ENCODE measurements around the gene EPS15. TPM values are rescaled to one million over a fixed set of nuclear protein-coding genes. Genes with fewer than 3 reads are reported as not detected.
"Not testable (repeated sequence)": the region's sequence is repeated elsewhere in the genome, so short reads cannot be mapped to it uniquely, and the experiment has no call there.

Gene EPS15
- total and polyA plus RNA-seq, 5 experiments from 2014 or later = 29.5 to 53.8 (median 41.1) TPM

GRCh38 chr1:51537568-51537967, 18.5 kb upstream of the EPS15 start:
- DNase-seq = no peak
- ATAC-seq = no peak

GRCh38 chr1:51535006-51535592, 16.0 kb upstream of the EPS15 start:
- peaks cover 0 to 9% (median 5%) of the 10 kb centered on the region in 4 donors for H3K4me1 Mint-ChIP-seq
- DNase-seq = peak in 7 of 10 donors; percentile 6 to 64 (median 30)
- no peaks in the 10 kb centered on the region for H3K36me3 Mint-ChIP-seq
- peak overlapping the region in 6 of 10 donors; percentile 11 to 69 (median 49) for H3K27ac Mint-ChIP-seq
- POLR2A ChIA-PET = no interaction called here
- H3K27me3 Mint-ChIP-seq = no peaks in the 10 kb centered on the region
- H3K9me3 Mint-ChIP-seq = no peaks in the 10 kb centered on the region
- H3K4me3 Mint-ChIP-seq = no peak overlapping the region
- no peak for ATAC-seq

More at GRCh38 chr1:51537568-51537967, 18.5 kb upstream of the EPS15 start:
- H3K9me3 Mint-ChIP-seq = no peaks in the 10 kb centered on the region
- peaks cover 0 to 9% (median 5%) of the 10 kb centered on the region in 4 donors for H3K4me1 Mint-ChIP-seq
- H3K4me3 Mint-ChIP-seq = no peak overlapping the region
- POLR2A ChIA-PET = interaction anchor here (1.3 kb wide), 1 partner anchor 19 kb away, joined by 3 read pairs; no protein-coding TSS in a partner anchor
- no peak overlapping the region for H3K27ac Mint-ChIP-seq
- H3K36me3 Mint-ChIP-seq = no peaks in the 10 kb centered on the region
- no peaks in the 10 kb centered on the region for H3K27me3 Mint-ChIP-seq

DNA sequence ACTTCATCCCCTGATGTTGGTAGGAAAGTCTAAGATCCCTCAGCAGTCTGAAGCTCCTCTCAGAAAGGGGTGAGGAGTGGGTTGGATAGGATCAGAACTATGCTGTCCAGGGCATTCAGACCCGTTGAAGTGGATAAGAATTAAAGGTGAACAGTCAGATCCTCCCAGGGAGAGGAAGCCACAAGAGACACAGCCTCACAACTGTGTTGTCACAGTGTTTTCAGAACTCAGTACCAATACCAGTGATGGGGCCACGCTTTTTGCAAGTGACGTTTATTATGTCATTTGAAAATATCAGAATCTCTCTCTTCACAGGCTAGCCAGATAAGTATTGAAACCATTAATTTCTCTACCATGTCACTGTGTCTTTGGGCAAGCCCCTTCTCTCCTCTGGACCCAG, 15.4 kb upstream of the EPS15 start:
- Mint-ChIP-seq H3K4me1 (peaks cover 0 to 9% (median 5%) of the 10 kb centered on the region in 4 donors), H3K36me3 (no peaks in the 10 kb centered on the region), H3K4me3 (no peak overlapping the region), H3K27me3 (no peaks in the 10 kb centered on the region), H3K27ac (peak overlapping the region in 7 of 10 donors; percentile 7 to 69 (median 60)), H3K9me3 (no peaks in the 10 kb centered on the region)
- POLR2A ChIA-PET = no interaction called here
- DNase-seq (no peak), ATAC-seq (no peak)

DNA sequence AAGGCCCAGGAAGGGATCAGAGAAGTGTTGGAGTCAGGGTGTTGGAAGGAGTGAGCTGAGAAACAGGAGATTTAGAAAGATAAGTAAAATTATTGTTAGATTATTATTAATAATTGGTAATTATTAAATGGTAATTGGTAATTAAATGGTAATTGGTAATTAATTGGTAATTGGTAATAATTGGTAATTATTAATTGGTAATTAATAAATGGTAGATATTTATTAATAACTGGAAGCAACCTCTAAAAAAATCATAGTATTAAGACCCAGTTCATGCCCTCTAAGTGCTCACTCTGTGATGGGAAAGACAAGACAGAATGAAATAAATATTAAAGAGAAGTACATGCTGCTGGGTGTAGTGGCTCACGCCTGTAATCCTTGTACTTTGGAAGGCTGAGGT, 13.8 kb upstream of the EPS15 start:
- no peak overlapping the region for H3K27ac Mint-ChIP-seq
- H3K27me3 Mint-ChIP-seq = no peaks in the 10 kb centered on the region
- H3K4me1 Mint-ChIP-seq = peaks cover 0 to 9% (median 5%) of the 10 kb centered on the region in 4 donors
- POLR2A ChIA-PET = no interaction called here
- H3K36me3 Mint-ChIP-seq = no peaks in the 10 kb centered on the region
- no peak for ATAC-seq
- no peak for DNase-seq
- H3K9me3 Mint-ChIP-seq = no peaks in the 10 kb centered on the region
- no peak overlapping the region for H3K4me3 Mint-ChIP-seq

DNA sequence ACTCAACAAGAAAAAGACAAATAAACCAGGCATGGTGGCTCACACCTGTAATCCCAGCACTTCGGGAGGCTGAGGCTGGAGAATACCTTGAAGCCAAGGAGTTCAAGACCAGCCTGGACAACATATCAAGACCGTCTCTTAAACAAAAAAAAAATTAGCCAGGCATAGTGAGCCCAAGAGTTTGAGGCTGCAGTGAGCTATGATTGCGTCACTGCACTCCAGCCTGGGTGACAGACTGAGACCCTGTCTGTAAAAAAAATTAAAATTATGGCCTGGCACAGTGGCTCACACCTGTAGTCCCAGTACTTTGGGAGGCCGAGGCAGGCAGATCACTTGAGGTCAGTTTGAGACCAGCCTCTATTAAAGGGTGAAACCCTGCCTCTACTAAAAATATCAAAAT, 11.4 kb upstream of the EPS15 start:
- H3K4me3 Mint-ChIP-seq, DNase-seq, H3K27me3 Mint-ChIP-seq, POLR2A ChIA-PET, H3K36me3 Mint-ChIP-seq, H3K9me3 Mint-ChIP-seq, H3K4me1 Mint-ChIP-seq, H3K27ac Mint-ChIP-seq, ATAC-seq: not testable (repeated sequence)

- ATAC-seq = no peak
- POLR2A ChIA-PET = interaction anchor here (0.6 kb wide), 1 partner anchor 491 kb away, joined by 5 read pairs; no protein-coding TSS in a partner anchor
- Mint-ChIP-seq H3K36me3 (no peaks in the 10 kb centered on the region), H3K27ac (no peak overlapping the region), H3K9me3 (no peaks in the 10 kb centered on the region), H3K4me3 (no peak overlapping the region), H3K27me3 (no peaks in the 10 kb centered on the region), H3K4me1 (no peaks in the 10 kb centered on the region)
- DNase-seq = no peak
Observed at GRCh38 chr1:51527144-51527543, 8.1 kb upstream of the EPS15 start.

- H3K9me3 Mint-ChIP-seq = no peaks in the 10 kb centered on the region
- POLR2A ChIA-PET = interaction anchor here (0.7 kb wide), 1 partner anchor 86 kb away, joined by 3 read pairs; no protein-coding TSS in a partner anchor
Observed at GRCh38 chr1:51526248-51526647, 7.2 kb upstream of the EPS15 start.

GRCh38 chr1:51525295-51525694, 6.2 kb upstream of the EPS15 start:
- no peak overlapping the region for H3K4me3 Mint-ChIP-seq
- no peak overlapping the region for H3K27ac Mint-ChIP-seq
- POLR2A ChIA-PET = no interaction called here
- DNase-seq (no peak), ATAC-seq (no peak)
- no peaks in the 10 kb centered on the region for H3K9me3 Mint-ChIP-seq
- H3K4me1 Mint-ChIP-seq = peaks cover 5 to 10% (median 9%) of the 10 kb centered on the region in 4 donors
- no peaks in the 10 kb centered on the region for H3K36me3 Mint-ChIP-seq
- no peaks in the 10 kb centered on the region for H3K27me3 Mint-ChIP-seq

More at GRCh38 chr1:51526248-51526647, 7.2 kb upstream of the EPS15 start:
- no peak for ATAC-seq
- Mint-ChIP-seq H3K27ac (no peak overlapping the region), H3K4me3 (no peak overlapping the region), H3K4me1 (peaks cover 0 to under 1% (median 0%) of the 10 kb centered on the region in 4 donors), H3K27me3 (no peaks in the 10 kb centered on the region), H3K36me3 (no peaks in the 10 kb centered on the region)
- no peak for DNase-seq

- Mint-ChIP-seq H3K27ac (peak overlapping the region in 1 of 10 donors; percentile 38), H3K27me3 (no peaks in the 10 kb centered on the region), H3K4me3 (no peak overlapping the region), H3K9me3 (no peaks in the 10 kb centered on the region), H3K36me3 (no peaks in the 10 kb centered on the region), H3K4me1 (peaks cover 10 to 15% (median 14%) of the 10 kb centered on the region in 4 donors)
- POLR2A ChIA-PET = no interaction called here
- ATAC-seq (no peak), DNase-seq (no peak)
Observed at GRCh38 chr1:51524817-51525216, 5.8 kb upstream of the EPS15 start.

GRCh38 chr1:51523931-51524330, 4.9 kb upstream of the EPS15 start:
- POLR2A ChIA-PET = no interaction called here
- ATAC-seq = no peak
- no peak for DNase-seq
- Mint-ChIP-seq H3K4me1 (peaks cover 10 to 20% (median 18%) of the 10 kb centered on the region in 4 donors), H3K4me3 (no peak overlapping the region), H3K27ac (peak overlapping the region in 1 of 10 donors; percentile 14), H3K36me3 (no peaks in the 10 kb centered on the region), H3K9me3 (no peaks in the 10 kb centered on the region), H3K27me3 (no peaks in the 10 kb centered on the region)

- H3K36me3 Mint-ChIP-seq = no peaks in the 10 kb centered on the region
- H3K4me1 Mint-ChIP-seq = peaks cover 21 to 47% (median 40%) of the 10 kb centered on the region in 4 donors
- H3K9me3 Mint-ChIP-seq = no peaks in the 10 kb centered on the region
- ATAC-seq = peak in 1 of 2 donors; percentile 55
- no peaks in the 10 kb centered on the region for H3K27me3 Mint-ChIP-seq
- DNase-seq = peak in 4 of 10 donors; percentile 28 to 44 (median 42)
- H3K4me3 Mint-ChIP-seq = peak overlapping the region in 6 of 10 donors; percentile 44 to 89 (median 76)
- POLR2A ChIA-PET = interaction anchor here (1.0 kb wide), 1 partner anchor 17 kb away, joined by 3 read pairs; no protein-coding TSS in a partner anchor
- peak overlapping the region; percentile 12 to 90 (median 75) for H3K27ac Mint-ChIP-seq
Observed at GRCh38 chr1:51520700-51521248, 1.7 kb upstream of the EPS15 start.

- H3K27me3 Mint-ChIP-seq = no peaks in the 10 kb centered on the region
- no peaks in the 10 kb centered on the region for H3K9me3 Mint-ChIP-seq
- DNase-seq = peak in 2 of 10 donors; percentile 14 to 20
- no peak for ATAC-seq
- H3K27ac Mint-ChIP-seq = peak overlapping the region; percentile 12 to 90 (median 75)
- H3K4me1 Mint-ChIP-seq = peaks cover 24 to 53% (median 45%) of the 10 kb centered on the region in 4 donors
- POLR2A ChIA-PET = interaction anchor here (1.0 to 2.4 kb wide), 4 partner anchors 10 to 52 kb away, joined by 3 to 11 read pairs (median 6); no protein-coding TSS in a partner anchor
- no peaks in the 10 kb centered on the region for H3K36me3 Mint-ChIP-seq
- H3K4me3 Mint-ChIP-seq = peak overlapping the region; percentile 44 to 89 (median 70)
Observed at GRCh38 chr1:51519865-51520699, 1.0 kb upstream of the EPS15 start.
